ENCODE data around the gene LDHD.
"Not testable (repeated sequence)": the region's sequence is repeated elsewhere in the genome, so short reads cannot be mapped to it uniquely, and the experiment has no call there.

The LDHD gene

DNA sequence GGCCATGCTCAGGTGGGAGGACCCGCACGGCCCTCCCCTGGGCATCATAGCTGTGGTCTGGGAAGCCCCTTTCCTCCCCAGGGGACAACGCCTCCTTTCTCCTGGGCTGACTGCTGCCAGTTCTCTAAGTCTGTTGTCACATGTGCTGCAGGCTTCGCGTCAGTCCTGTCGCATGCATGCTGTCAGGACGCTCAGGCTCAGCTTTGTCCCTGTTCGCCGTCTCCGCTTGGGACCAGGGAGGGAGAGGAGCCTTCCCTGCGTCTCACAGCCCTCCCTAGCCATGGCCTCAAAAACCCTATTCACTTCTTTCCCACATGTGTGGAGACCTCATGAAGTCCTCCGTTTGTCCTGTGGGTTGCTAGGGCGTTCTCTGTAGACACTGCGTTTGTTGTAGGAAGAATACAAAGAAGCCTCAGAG lies 21.4 kb downstream of the LDHD start:
- no peak for DNase-seq (ENCODE audit: low read depth)
- H3K4me3 ChIP-seq (ENCODE audit: control insufficient read depth, low read depth, low read length): no peak overlapping the region
- TF ChIP-seq, protein P1, sequence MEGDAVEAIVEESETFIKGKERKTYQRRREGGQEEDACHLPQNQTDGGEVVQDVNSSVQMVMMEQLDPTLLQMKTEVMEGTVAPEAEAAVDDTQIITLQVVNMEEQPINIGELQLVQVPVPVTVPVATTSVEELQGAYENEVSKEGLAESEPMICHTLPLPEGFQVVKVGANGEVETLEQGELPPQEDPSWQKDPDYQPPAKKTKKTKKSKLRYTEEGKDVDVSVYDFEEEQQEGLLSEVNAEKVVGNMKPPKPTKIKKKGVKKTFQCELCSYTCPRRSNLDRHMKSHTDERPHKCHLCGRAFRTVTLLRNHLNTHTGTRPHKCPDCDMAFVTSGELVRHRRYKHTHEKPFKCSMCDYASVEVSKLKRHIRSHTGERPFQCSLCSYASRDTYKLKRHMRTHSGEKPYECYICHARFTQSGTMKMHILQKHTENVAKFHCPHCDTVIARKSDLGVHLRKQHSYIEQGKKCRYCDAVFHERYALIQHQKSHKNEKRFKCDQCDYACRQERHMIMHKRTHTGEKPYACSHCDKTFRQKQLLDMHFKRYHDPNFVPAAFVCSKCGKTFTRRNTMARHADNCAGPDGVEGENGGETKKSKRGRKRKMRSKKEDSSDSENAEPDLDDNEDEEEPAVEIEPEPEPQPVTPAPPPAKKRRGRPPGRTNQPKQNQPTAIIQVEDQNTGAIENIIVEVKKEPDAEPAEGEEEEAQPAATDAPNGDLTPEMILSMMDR (conservative IDR thresholded peaks at IDR 0.05; ENCODE audit: control insufficient read depth, insufficient read depth, low read depth, low read length): no peak

DNA sequence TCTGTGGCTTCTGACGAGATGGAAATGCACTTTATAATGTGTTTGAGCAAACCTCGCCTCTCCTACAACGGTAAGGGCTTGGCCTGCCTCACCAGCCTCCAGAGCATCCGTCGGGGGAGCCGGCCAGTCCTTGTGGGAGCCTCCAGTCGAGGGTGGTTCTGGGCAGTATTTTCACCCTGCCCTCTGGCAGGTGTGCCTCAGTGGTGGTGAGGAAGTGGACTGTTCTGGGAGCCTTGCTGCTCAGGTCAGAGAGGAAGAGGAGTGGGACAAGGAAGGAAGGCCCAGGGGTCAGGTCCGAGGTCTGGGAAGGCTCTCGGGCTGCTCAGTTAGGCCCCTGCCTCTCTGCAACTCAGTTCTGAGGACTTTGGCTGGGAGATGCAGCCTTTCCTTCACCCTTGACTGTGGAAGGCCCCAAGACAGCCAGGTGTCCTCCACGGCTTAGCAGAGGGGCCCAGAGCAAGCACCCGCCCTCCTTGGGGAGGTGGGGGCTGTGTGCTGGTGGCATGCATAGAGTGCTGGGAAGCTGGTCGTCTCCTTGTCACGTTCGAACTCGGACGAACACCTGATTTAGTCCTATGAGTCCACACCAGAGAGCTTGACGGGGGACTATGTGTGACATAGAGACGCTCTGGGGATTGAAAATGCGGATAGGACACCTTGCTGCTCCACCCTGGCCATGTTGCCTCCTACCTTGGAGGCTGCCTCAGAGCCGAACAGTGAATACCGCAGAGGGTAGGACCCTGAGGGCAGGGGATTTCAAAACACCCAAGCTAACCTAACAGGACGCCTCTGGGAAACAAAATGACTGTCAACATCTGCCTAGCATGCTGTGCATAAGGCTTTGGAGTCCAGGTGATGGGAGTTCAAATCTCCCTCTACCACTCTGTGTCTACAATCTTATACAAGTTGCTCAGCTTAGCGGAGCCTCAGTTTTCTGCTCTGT lies 22.7 kb downstream of the LDHD start:
- TF ChIP-seq, protein P1 (conservative IDR thresholded peaks at IDR 0.05; ENCODE audit: control insufficient read depth, insufficient read depth, low read depth, low read length): no peak

DNA sequence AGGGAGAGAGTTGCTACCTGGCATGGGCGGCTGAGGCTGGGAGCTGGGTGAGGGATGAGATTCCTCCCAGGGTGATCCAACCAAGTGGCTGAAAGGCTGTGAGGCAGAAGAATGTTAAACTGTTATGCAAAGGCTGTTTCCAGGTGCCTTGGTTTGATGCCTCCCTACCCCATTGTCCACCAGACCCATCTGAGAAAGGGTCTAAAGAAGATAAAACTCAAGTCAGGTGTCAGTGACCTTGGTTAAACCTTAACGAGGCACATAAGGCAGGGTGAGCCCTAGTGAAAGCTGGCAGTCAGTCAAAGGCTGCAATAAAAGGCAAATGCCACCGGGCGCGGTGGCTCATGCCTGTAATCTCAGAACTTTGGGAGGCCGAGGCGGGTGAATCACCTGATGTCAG lies 23.8 kb downstream of the LDHD start:
- no peak for DNase-seq (ENCODE audit: low read depth)
- TF ChIP-seq, protein P1 (conservative IDR thresholded peaks at IDR 0.05; ENCODE audit: control insufficient read depth, insufficient read depth, low read depth, low read length): no peak
- H3K4me3 ChIP-seq (ENCODE audit: control insufficient read depth, low read depth, low read length): no peak overlapping the region

More for the DNA sequence above, 22.7 kb downstream of the LDHD start:
- DNase-seq (ENCODE audit: low read depth): no peak
- no peak overlapping the region for H3K4me3 ChIP-seq (ENCODE audit: control insufficient read depth, low read depth, low read length)

DNA sequence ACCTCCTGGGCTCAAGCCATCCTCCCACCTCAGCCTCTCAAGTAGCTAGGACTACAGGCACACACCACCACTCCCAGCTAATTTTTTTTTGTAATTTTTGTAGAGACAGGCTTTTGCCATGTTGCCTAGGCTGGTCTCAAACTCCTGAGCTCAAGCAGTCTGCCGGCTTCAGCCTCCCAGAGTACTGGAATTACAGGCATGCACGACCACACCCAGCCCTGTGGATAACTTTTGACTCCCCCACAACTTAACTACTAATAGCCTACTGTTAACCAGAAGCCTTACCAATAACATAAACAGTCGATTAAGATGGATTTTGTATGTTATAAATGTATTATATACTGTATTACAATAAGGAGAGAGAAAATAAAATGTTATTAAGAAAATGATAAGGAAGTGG lies 25.0 kb downstream of the LDHD start:
- DNase-seq (ENCODE audit: low read depth): not testable (repeated sequence)

DNA sequence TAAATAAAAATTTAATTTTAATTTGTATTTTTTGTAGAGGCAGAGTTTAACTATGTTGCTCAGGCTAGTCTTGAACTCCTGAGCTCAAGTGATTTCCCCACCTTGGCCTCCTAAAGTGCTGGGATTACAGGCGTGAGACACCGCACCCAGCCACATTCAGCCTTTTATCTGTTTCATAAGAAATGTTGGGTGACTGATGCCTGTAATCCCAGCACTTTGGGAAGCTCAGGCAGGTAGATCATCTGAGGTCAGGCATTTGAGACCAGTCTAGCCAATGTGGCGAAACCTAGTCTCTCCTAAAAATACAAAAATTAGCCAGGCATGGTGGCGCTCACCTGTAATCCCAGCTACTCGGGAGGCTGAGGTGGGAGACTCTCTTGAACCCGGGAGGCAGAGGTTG lies 25.7 kb downstream of the LDHD start:
- not testable (repeated sequence) for H3K4me3 ChIP-seq (ENCODE audit: control insufficient read depth, low read depth, low read length); DNase-seq (ENCODE audit: low read depth)

More for the DNA sequence above, 25.0 kb downstream of the LDHD start:
- H3K4me3 ChIP-seq (ENCODE audit: control insufficient read depth, low read depth, low read length): not testable (repeated sequence)

DNA sequence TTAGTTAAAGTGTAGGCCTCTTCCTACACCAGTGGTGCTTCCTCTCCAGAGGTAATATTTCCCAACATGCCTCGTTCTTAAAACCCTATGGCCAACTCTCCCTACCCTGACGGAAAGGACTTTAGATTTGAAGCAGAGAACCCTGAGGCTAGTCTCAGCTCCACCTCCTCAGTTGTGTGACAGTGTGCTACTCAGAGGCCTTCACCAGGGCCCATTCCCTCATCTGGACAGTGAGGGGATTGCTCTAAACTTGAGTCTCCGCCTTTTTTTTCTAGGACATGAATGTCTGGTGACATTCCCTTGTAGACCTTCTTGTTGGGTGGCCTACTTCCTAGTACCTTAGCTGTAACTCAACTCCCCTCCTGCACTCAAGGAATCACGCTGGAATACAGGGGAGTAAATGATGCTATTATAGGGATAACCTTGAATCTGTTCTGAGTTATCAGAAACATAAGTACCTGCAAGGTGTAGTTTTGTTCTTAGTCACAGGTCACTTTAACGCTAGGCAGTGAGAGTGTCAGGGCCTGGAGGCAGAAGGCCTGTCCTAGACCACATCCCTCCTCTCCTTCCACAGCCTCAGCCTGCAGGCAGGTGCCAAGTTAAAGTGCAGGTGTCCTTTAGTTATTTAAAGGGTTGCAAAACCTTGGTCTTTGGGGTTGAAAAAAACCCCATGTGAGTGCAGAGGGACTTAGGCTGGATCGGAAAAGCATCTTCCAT lies 26.9 kb downstream of the LDHD start:
- TF ChIP-seq, protein P1 (conservative IDR thresholded peaks at IDR 0.05; ENCODE audit: control insufficient read depth, insufficient read depth, low read depth, low read length): no peak
- H3K4me3 ChIP-seq (ENCODE audit: control insufficient read depth, low read depth, low read length): no peak overlapping the region
- DNase-seq (ENCODE audit: low read depth): no peak

DNA sequence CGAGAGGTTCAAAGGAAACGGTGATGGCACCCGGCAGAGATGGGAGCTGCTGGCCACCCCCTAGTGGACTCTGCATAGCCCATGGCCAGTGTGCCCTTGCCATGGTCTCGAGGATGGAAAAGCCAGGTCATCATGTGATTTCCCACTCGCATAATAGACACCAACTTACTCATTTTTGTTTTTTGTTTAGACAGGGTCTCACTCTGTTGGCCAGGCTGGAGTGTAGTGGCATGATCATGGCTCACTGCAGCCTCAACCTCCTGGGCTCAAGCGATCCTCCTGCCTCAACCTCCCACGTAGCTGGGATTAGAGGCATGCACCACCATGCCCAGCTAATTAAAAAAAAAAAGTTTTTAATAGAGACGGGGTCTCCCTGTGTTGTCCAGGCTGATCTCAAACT lies 27.6 kb downstream of the LDHD start:
- H3K4me3 ChIP-seq (ENCODE audit: control insufficient read depth, low read depth, low read length): no peak overlapping the region
- TF ChIP-seq, protein P1 (conservative IDR thresholded peaks at IDR 0.05; ENCODE audit: control insufficient read depth, insufficient read depth, low read depth, low read length): no peak
- no peak for DNase-seq (ENCODE audit: low read depth)
